Astrocyte (in vitro differentiated cells and primary cell): ENCODE measurements around the gene HRC. TPM values are rescaled to one million over a fixed set of nuclear protein-coding genes. Genes with fewer than 3 reads are reported as not detected.

Experiments used
- DNase-seq: peaks from one replicate; pipeline ENCODE4 v3.0.0-alpha.2; 2010; ENCODE audit warnings: low read depth
- FAIRE-seq: peaks from 2 replicates; lab custom pipeline; 2011; peaks lifted over from hg19 to GRCh38; lab: Jason Lieb, UNC
- H2AFZ ChIP-seq: 2 replicates; pipeline ENCODE4 v1.6.0; 2012; ENCODE audit warnings: low read depth, low read length, inconsistent platforms
- H3K27ac ChIP-seq: 2 replicates; pipeline ENCODE4 v1.5.1; 2011; ENCODE audit warnings: low read depth, low read length, inconsistent platforms
- H3K27me3 ChIP-seq: 2 replicates; pipeline ENCODE4 v1.6.0; 2011; ENCODE audit warnings: low read length, inconsistent platforms; ENCODE audit not compliant: insufficient read depth
- H3K36me3 ChIP-seq: 2 replicates; pipeline ENCODE4 v1.5.1; 2011; ENCODE audit warnings: low read length, inconsistent platforms; ENCODE audit not compliant: insufficient read depth
- H3K4me1 ChIP-seq: 2 replicates; pipeline ENCODE4 v1.5.1; 2011; ENCODE audit warnings: low read length, inconsistent platforms; ENCODE audit not compliant: insufficient read depth
- H3K4me2 ChIP-seq: 2 replicates; pipeline ENCODE4 v1.6.0; 2012; ENCODE audit warnings: low read length, inconsistent platforms
- H3K4me3 ChIP-seq: 2 replicates; pipeline ENCODE4 v1.5.1; 2011; ENCODE audit warnings: low read depth, mild to moderate bottlenecking, low read length, inconsistent platforms; ENCODE audit not compliant: insufficient read depth
- H3K79me2 ChIP-seq: 2 replicates; pipeline ENCODE4 v1.6.0; 2012; ENCODE audit warnings: mild to moderate bottlenecking, low read length, inconsistent platforms; ENCODE audit not compliant: insufficient read depth
- H3K9ac ChIP-seq: 2 replicates; pipeline ENCODE4 v1.6.0; 2012; ENCODE audit warnings: mild to moderate bottlenecking, low read length, inconsistent platforms
- H3K9me3 ChIP-seq: 2 replicates; pipeline ENCODE4 v1.5.1; 2012; ENCODE audit warnings: low read depth, mild to moderate bottlenecking, low read length, inconsistent platforms; ENCODE audit not compliant: insufficient read depth
- H4K20me1 ChIP-seq: 2 replicates; pipeline ENCODE4 v1.6.0; 2012; ENCODE audit warnings: low read length, inconsistent platforms; ENCODE audit not compliant: insufficient read depth
- H3K27ac Mint-ChIP-seq: one replicate; pipeline ENCODE4 v1.8.0; 2021; ENCODE audit warnings: mild to moderate bottlenecking, mixed read lengths; ENCODE audit not compliant: unreplicated experiment
- H3K27me3 Mint-ChIP-seq: one replicate; pipeline ENCODE4 v1.8.0; 2021; ENCODE audit warnings: low read depth, mixed read lengths; ENCODE audit not compliant: unreplicated experiment
- H3K36me3 Mint-ChIP-seq: one replicate; pipeline ENCODE4 v1.8.0; 2021; ENCODE audit warnings: low read depth, mixed read lengths; ENCODE audit not compliant: unreplicated experiment
- H3K4me1 Mint-ChIP-seq: one replicate; pipeline ENCODE4 v1.8.0; 2021; ENCODE audit warnings: low read depth, mixed read lengths; ENCODE audit not compliant: unreplicated experiment
- H3K4me3 Mint-ChIP-seq: one replicate; pipeline ENCODE4 v1.8.0; 2021; ENCODE audit warnings: mild to moderate bottlenecking, moderate library complexity, mixed read lengths; ENCODE audit not compliant: unreplicated experiment
- H3K9me3 Mint-ChIP-seq: one replicate; pipeline ENCODE4 v1.8.0; 2021; ENCODE audit warnings: mild to moderate bottlenecking, mixed read lengths; ENCODE audit not compliant: unreplicated experiment
- EZH2 ChIP-seq: IDR thresholded peaks from 2 replicates; pipeline ENCODE4 v1.6.1; 2012; ENCODE audit warnings: mild to moderate bottlenecking, low read length, inconsistent platforms; ENCODE audit not compliant: insufficient read depth
- total RNA-seq: library from RNA; stranded (reverse); gene quantifications from 2 replicates; pipeline ENCODE4 v1.2.1, GENCODE V29; 2021
- TF ChIP-seq, protein P1 (sequence below): IDR thresholded peaks from 2 replicates; pipeline ENCODE4 v1.5.1; 2011; ENCODE audit warnings: low read depth, mild to moderate bottlenecking, inconsistent platforms, low read length, moderate library complexity; ENCODE audit not compliant: insufficient read depth

The HRC gene
- total RNA-seq, 1 donor from 2014 or later: not detected

- peaks cover 27% of the 10 kb centered on the region for H3K36me3 Mint-ChIP-seq
- Histone ChIP-seq H3K79me2 (no peaks in the 10 kb centered on the region), H3K4me3 (no peak overlapping the region), H3K27me3 (no peaks in the 10 kb centered on the region), H3K9ac (no peak overlapping the region), H3K27ac (no peak overlapping the region), H2AFZ (no peak overlapping the region), H3K36me3 (peaks cover 7% of the 10 kb centered on the region), H4K20me1 (no peaks in the 10 kb centered on the region), H3K9me3 (no peaks in the 10 kb centered on the region), H3K4me1 (peaks cover 7% of the 10 kb centered on the region), H3K4me2 (no peak overlapping the region)
- DNase-seq: no peak
- H3K27ac Mint-ChIP-seq: no peak overlapping the region
- no peak for FAIRE-seq
- H3K9me3 Mint-ChIP-seq: no peaks in the 10 kb centered on the region
- no peaks in the 10 kb centered on the region for H3K4me1 Mint-ChIP-seq
- H3K4me3 Mint-ChIP-seq: no peak overlapping the region
- TF ChIP-seq, protein P1, sequence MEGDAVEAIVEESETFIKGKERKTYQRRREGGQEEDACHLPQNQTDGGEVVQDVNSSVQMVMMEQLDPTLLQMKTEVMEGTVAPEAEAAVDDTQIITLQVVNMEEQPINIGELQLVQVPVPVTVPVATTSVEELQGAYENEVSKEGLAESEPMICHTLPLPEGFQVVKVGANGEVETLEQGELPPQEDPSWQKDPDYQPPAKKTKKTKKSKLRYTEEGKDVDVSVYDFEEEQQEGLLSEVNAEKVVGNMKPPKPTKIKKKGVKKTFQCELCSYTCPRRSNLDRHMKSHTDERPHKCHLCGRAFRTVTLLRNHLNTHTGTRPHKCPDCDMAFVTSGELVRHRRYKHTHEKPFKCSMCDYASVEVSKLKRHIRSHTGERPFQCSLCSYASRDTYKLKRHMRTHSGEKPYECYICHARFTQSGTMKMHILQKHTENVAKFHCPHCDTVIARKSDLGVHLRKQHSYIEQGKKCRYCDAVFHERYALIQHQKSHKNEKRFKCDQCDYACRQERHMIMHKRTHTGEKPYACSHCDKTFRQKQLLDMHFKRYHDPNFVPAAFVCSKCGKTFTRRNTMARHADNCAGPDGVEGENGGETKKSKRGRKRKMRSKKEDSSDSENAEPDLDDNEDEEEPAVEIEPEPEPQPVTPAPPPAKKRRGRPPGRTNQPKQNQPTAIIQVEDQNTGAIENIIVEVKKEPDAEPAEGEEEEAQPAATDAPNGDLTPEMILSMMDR: no peak
- no peak for TF ChIP-seq EZH2
- no peaks in the 10 kb centered on the region for H3K27me3 Mint-ChIP-seq
Observed at GRCh38 chr19:49200238-49200862, 45.2 kb upstream of the HRC start.

- H3K27ac Mint-ChIP-seq: no peak overlapping the region
- no peaks in the 10 kb centered on the region for H3K9me3 ChIP-seq
- H3K27me3 Mint-ChIP-seq: peaks cover 3% of the 10 kb centered on the region
- FAIRE-seq (no peak), DNase-seq (no peak)
- H2AFZ ChIP-seq: no peak overlapping the region
- no peaks in the 10 kb centered on the region for H3K4me1 Mint-ChIP-seq
- TF ChIP-seq, protein P1: no peak
- TF ChIP-seq EZH2: no peak
- H4K20me1 ChIP-seq: no peaks in the 10 kb centered on the region
- H3K27ac ChIP-seq: no peak overlapping the region
- H3K9me3 Mint-ChIP-seq: peaks cover under 1% of the 10 kb centered on the region
- H3K4me3 ChIP-seq: no peak overlapping the region
- peaks cover 1% of the 10 kb centered on the region for H3K36me3 ChIP-seq
- H3K27me3 ChIP-seq: no peaks in the 10 kb centered on the region
- H3K79me2 ChIP-seq: no peaks in the 10 kb centered on the region
- H3K4me3 Mint-ChIP-seq: no peak overlapping the region
- H3K9ac ChIP-seq: no peak overlapping the region
- peaks cover 26% of the 10 kb centered on the region for H3K36me3 Mint-ChIP-seq
- no peak overlapping the region for H3K4me2 ChIP-seq
- peaks cover 3% of the 10 kb centered on the region for H3K4me1 ChIP-seq
Observed at GRCh38 chr19:49196527-49197240, 41.5 kb upstream of the HRC start.

DNA sequence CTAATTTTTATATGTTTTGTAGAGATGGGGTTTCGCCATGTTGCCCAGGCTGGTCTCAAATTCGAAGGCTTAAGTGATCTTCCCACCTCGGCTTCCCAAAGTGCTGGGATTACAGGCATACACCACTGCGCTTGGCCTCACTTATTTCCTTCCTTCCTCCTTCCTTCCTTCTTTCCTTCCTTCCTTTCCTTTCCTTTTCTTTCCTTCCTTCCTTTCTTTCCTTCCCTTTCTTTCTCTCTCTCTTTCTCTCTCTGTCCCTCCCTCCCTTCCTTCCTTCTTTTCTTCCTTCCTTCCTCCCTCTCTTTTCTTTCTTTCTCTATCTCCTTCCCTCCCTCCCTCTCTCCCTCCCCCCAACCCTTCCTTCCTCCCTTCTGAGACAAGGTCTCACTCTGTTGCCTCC lies 39.2 kb upstream of the HRC start:
- H3K9me3 Mint-ChIP-seq: peaks cover 3% of the 10 kb centered on the region
- Histone ChIP-seq H3K36me3 (peaks cover 7% of the 10 kb centered on the region), H3K4me2 (no peak overlapping the region), H3K79me2 (no peaks in the 10 kb centered on the region), H3K27ac (no peak overlapping the region), H3K9ac (no peak overlapping the region), H3K4me3 (no peak overlapping the region), H3K27me3 (no peaks in the 10 kb centered on the region), H4K20me1 (no peaks in the 10 kb centered on the region), H2AFZ (no peak overlapping the region), H3K4me1 (peaks cover 3% of the 10 kb centered on the region), H3K9me3 (no peaks in the 10 kb centered on the region)
- peaks cover 38% of the 10 kb centered on the region for H3K36me3 Mint-ChIP-seq
- H3K4me1 Mint-ChIP-seq: no peaks in the 10 kb centered on the region
- TF ChIP-seq, protein P1: no peak
- TF ChIP-seq EZH2: no peak
- no peak overlapping the region for H3K27ac Mint-ChIP-seq
- H3K27me3 Mint-ChIP-seq: peaks cover 3% of the 10 kb centered on the region
- FAIRE-seq (no peak), DNase-seq (no peak)
- H3K4me3 Mint-ChIP-seq: no peak overlapping the region
